ENCODE measurements around the gene UMAD1. TPM values are rescaled to one million over a fixed set of nuclear protein-coding genes. Genes with fewer than 3 reads are reported as not detected.

Gene UMAD1
- polyA plus RNA-seq, 6 donors from 2014 or later: 23.1 to 33.9 (median 30.1) TPM

- peaks cover 0 to 8% of the 10 kb centered on the region in 2 donors for H3K36me3 Mint-ChIP-seq
- peaks cover 0 to 2% (median 0%) of the 10 kb centered on the region in 7 donors for H3K9me3 Mint-ChIP-seq
- no peak for ATAC-seq (ENCODE audit: low read depth in 2 of 2)
- H3K4me1 Mint-ChIP-seq: peaks cover 5 to 18% (median 9%) of the 10 kb centered on the region in 3 donors
- no peaks in the 10 kb centered on the region for H3K27me3 Mint-ChIP-seq
- peak overlapping the region in 1 of 6 donors; percentile 76 for H3K27ac Mint-ChIP-seq
- H3K4me3 Mint-ChIP-seq: no peak overlapping the region
- DNase-seq: no peak
Measured at GRCh38 chr7:7720750-7721621, 80.4 kb downstream of the UMAD1 start.

GRCh38 chr7:7731732-7732131 lies 91.2 kb downstream of the UMAD1 start:
- H3K27ac Mint-ChIP-seq: no peak overlapping the region
- H3K27me3 Mint-ChIP-seq: no peaks in the 10 kb centered on the region
- H3K4me3 Mint-ChIP-seq: no peak overlapping the region
- DNase-seq (no peak), ATAC-seq (ENCODE audit: low read depth in 2 of 2) (no peak)
- no peaks in the 10 kb centered on the region for H3K36me3 Mint-ChIP-seq
- H3K9me3 Mint-ChIP-seq: no peaks in the 10 kb centered on the region
- peaks cover 5 to 9% (median 9%) of the 10 kb centered on the region in 3 donors for H3K4me1 Mint-ChIP-seq

- DNase-seq: no peak
- no peaks in the 10 kb centered on the region for H3K9me3 Mint-ChIP-seq
- H3K27ac Mint-ChIP-seq: no peak overlapping the region
- no peak for ATAC-seq (ENCODE audit: low read depth in 2 of 2)
- no peaks in the 10 kb centered on the region for H3K36me3 Mint-ChIP-seq
- H3K4me1 Mint-ChIP-seq: peaks cover 0 to 7% (median 5%) of the 10 kb centered on the region in 3 donors
- no peaks in the 10 kb centered on the region for H3K27me3 Mint-ChIP-seq
- H3K4me3 Mint-ChIP-seq: no peak overlapping the region
Measured at GRCh38 chr7:7732621-7733281, 92.2 kb downstream of the UMAD1 start.

- Mint-ChIP-seq H3K27ac (peak overlapping the region in 1 of 6 donors; percentile 41), H3K4me1 (peaks cover 3 to 19% (median 8%) of the 10 kb centered on the region in 3 donors), H3K4me3 (no peak overlapping the region), H3K9me3 (no peaks in the 10 kb centered on the region), H3K27me3 (no peaks in the 10 kb centered on the region), H3K36me3 (no peaks in the 10 kb centered on the region)
- no peak for DNase-seq
- ATAC-seq (ENCODE audit: low read depth in 2 of 2): no peak
Measured at GRCh38 chr7:7736671-7737070, 96.1 kb downstream of the UMAD1 start.

- Mint-ChIP-seq H3K4me1 (peaks cover 6 to 19% (median 8%) of the 10 kb centered on the region in 3 donors), H3K9me3 (peaks cover 0 to 3% (median 0%) of the 10 kb centered on the region in 7 donors), H3K4me3 (no peak overlapping the region), H3K36me3 (peaks cover 0 to 7% of the 10 kb centered on the region in 2 donors), H3K27me3 (no peaks in the 10 kb centered on the region), H3K27ac (no peak overlapping the region)
- DNase-seq: no peak
- no peak for ATAC-seq (ENCODE audit: low read depth in 2 of 2)
Measured at GRCh38 chr7:7737674-7738073, 97.1 kb downstream of the UMAD1 start.

- no peak overlapping the region for H3K4me3 Mint-ChIP-seq
- peaks cover 0 to 7% of the 10 kb centered on the region in 2 donors for H3K36me3 Mint-ChIP-seq
- ATAC-seq (ENCODE audit: low read depth in 2 of 2) (no peak), DNase-seq (no peak)
- peaks cover 0 to 3% (median 0%) of the 10 kb centered on the region in 7 donors for H3K9me3 Mint-ChIP-seq
- no peaks in the 10 kb centered on the region for H3K27me3 Mint-ChIP-seq
- peaks cover 6 to 19% (median 8%) of the 10 kb centered on the region in 3 donors for H3K4me1 Mint-ChIP-seq
- H3K27ac Mint-ChIP-seq: no peak overlapping the region
Measured at GRCh38 chr7:7738177-7738576, 97.6 kb downstream of the UMAD1 start.

GRCh38 chr7:7738622-7739021 lies 98.1 kb downstream of the UMAD1 start:
- peaks cover 6 to 19% (median 8%) of the 10 kb centered on the region in 3 donors for H3K4me1 Mint-ChIP-seq
- peak overlapping the region in 2 of 6 donors; percentile 26 to 80 for H3K27ac Mint-ChIP-seq
- DNase-seq (no peak), ATAC-seq (ENCODE audit: low read depth in 2 of 2) (no peak)
- no peaks in the 10 kb centered on the region for H3K27me3 Mint-ChIP-seq
- peaks cover 0 to 3% (median 0%) of the 10 kb centered on the region in 7 donors for H3K9me3 Mint-ChIP-seq
- H3K36me3 Mint-ChIP-seq: peaks cover 0 to 7% of the 10 kb centered on the region in 2 donors
- no peak overlapping the region for H3K4me3 Mint-ChIP-seq

GRCh38 chr7:7739204-7740036 lies 98.9 kb downstream of the UMAD1 start:
- Mint-ChIP-seq H3K27ac (peak overlapping the region in 4 of 6 donors; percentile 12 to 44 (median 20)), H3K36me3 (peaks cover 0 to 7% of the 10 kb centered on the region in 2 donors)
- ATAC-seq (ENCODE audit: low read depth in 2 of 2): no peak

GRCh38 chr7:7740037-7740355 lies 99.4 kb downstream of the UMAD1 start:
- DNase-seq (no peak), ATAC-seq (ENCODE audit: low read depth in 2 of 2) (no peak)
- peaks cover 7 to 15% (median 7%) of the 10 kb centered on the region in 3 donors for H3K4me1 Mint-ChIP-seq
- H3K27ac Mint-ChIP-seq: peak overlapping the region in 3 of 6 donors; percentile 26 to 69 (median 44)
- H3K9me3 Mint-ChIP-seq: peaks cover 0 to 3% (median 0%) of the 10 kb centered on the region in 7 donors
- H3K36me3 Mint-ChIP-seq: peaks cover 0 to 7% of the 10 kb centered on the region in 2 donors
- H3K27me3 Mint-ChIP-seq: no peaks in the 10 kb centered on the region
- H3K4me3 Mint-ChIP-seq: no peak overlapping the region

More at GRCh38 chr7:7739204-7740036, 98.9 kb downstream of the UMAD1 start:
- H3K4me3 Mint-ChIP-seq: no peak overlapping the region
- H3K4me1 Mint-ChIP-seq: peaks cover 6 to 18% (median 8%) of the 10 kb centered on the region in 3 donors
- no peak for DNase-seq
- H3K9me3 Mint-ChIP-seq: peaks cover 0 to 3% (median 0%) of the 10 kb centered on the region in 7 donors
- no peaks in the 10 kb centered on the region for H3K27me3 Mint-ChIP-seq

- H3K4me1 Mint-ChIP-seq: peaks cover 21 to 37% (median 25%) of the 10 kb centered on the region in 3 donors
- DNase-seq (no peak), ATAC-seq (ENCODE audit: low read depth in 2 of 2) (no peak)
- H3K27me3 Mint-ChIP-seq: no peaks in the 10 kb centered on the region
- peaks cover 0 to 3% (median 0%) of the 10 kb centered on the region in 7 donors for H3K9me3 Mint-ChIP-seq
- H3K27ac Mint-ChIP-seq: no peak overlapping the region
- no peak overlapping the region for H3K4me3 Mint-ChIP-seq
- H3K36me3 Mint-ChIP-seq: peaks cover 0 to 7% of the 10 kb centered on the region in 2 donors
Measured at GRCh38 chr7:7742223-7742622, 101.7 kb downstream of the UMAD1 start.

- H3K9me3 Mint-ChIP-seq: peaks cover 0 to 3% (median 0%) of the 10 kb centered on the region in 7 donors
- ATAC-seq (ENCODE audit: low read depth in 2 of 2) (no peak), DNase-seq (no peak)
- H3K4me1 Mint-ChIP-seq: peaks cover 22 to 24% (median 22%) of the 10 kb centered on the region in 3 donors
- no peak overlapping the region for H3K4me3 Mint-ChIP-seq
- H3K27ac Mint-ChIP-seq: peak overlapping the region in 2 of 6 donors; percentile 7 to 84
- H3K27me3 Mint-ChIP-seq: no peaks in the 10 kb centered on the region
- H3K36me3 Mint-ChIP-seq: peaks cover 0 to 7% of the 10 kb centered on the region in 2 donors
Measured at GRCh38 chr7:7745258-7745657, 104.7 kb downstream of the UMAD1 start.

GRCh38 chr7:7745966-7746365 lies 105.4 kb downstream of the UMAD1 start:
- H3K27me3 Mint-ChIP-seq: no peaks in the 10 kb centered on the region
- DNase-seq (no peak), ATAC-seq (ENCODE audit: low read depth in 2 of 2) (peak; percentile 63 to 68)
- peak overlapping the region in 5 of 8 donors; percentile 2 to 75 (median 37) for H3K4me3 Mint-ChIP-seq
- peaks cover 0 to 7% of the 10 kb centered on the region in 2 donors for H3K36me3 Mint-ChIP-seq
- H3K27ac Mint-ChIP-seq: peak overlapping the region in 3 of 6 donors; percentile 3 to 75 (median 8)
- H3K4me1 Mint-ChIP-seq: peaks cover 18 to 29% (median 23%) of the 10 kb centered on the region in 3 donors
- peaks cover 0 to 3% (median 0%) of the 10 kb centered on the region in 7 donors for H3K9me3 Mint-ChIP-seq

- Mint-ChIP-seq H3K4me1 (peaks cover 21 to 34% (median 25%) of the 10 kb centered on the region in 3 donors), H3K27ac (no peak overlapping the region), H3K4me3 (no peak overlapping the region), H3K9me3 (peaks cover 0 to 3% (median 0%) of the 10 kb centered on the region in 7 donors), H3K36me3 (peaks cover 0 to 7% of the 10 kb centered on the region in 2 donors), H3K27me3 (no peaks in the 10 kb centered on the region)
- ATAC-seq (ENCODE audit: low read depth in 2 of 2): no peak
- no peak for DNase-seq
Measured at GRCh38 chr7:7746458-7746857, 105.9 kb downstream of the UMAD1 start.
